ENCODE data around the gene VASH2.

The VASH2 gene

DNA sequence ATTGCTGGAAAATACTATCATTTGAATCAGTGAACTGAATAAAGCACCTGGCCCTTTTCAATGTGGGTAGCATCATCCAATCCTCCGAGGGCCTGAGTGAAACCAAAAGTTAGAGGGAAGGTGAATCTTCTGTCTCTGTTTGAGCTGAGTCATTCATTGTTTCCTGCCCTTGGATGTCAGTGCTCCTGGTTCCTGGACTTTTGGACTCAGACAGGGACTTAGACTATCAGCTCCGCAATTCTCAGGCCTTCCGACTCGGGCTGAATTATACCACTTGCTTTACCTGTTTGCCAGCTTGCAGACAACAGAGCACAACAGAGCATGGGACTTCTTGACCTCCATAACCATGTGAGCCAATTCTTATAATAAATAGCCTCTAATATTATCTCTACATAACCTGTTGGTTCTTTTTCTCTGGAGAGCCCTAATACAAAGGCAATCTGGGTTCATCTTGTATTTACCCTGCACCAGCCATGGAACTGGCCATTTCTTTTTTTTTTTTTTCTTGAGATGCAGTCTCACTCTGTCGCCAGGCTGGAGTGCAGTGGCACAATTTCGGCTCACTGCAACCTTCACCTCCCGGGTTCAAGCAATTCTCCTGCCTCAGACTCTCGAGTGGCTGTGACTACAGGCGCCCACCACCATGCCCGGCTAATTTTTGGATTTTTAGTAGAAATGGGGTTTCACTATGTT is 19.2 kb upstream of the VASH2 start:
- no peak for DNase-seq (ENCODE audit: low read depth)

DNA sequence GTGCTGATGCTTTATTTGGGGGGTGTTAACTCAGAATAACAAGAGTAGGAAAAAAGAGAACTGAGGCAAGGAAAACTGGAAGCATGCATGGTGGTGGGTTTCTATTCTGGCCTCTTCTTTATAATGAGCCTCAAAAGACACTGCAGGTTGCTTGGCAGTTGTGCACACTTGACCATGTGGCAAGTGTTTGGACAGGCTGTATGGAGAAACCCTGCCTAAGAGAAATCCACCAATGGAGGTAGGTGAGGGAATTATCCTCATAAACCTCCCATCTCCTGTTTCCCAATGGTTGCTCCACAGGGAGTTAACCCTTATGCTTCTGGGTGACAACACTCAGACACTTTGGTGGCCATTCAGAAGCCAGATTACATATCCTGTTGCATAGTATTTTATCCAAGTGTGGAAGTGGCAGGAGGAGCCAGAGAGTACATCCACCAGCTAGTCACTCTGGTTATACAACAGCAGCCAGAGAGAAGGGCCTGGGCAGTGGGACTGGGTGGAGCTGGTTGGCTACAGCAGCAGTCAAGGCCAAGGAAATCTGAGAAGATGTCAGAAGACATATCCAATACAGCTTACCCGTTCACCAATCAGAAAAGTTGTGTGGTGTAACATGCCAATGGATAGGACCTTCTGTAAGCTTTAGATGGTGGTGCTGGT is 16.4 kb upstream of the VASH2 start:
- DNase-seq (ENCODE audit: low read depth), result no peak

DNA sequence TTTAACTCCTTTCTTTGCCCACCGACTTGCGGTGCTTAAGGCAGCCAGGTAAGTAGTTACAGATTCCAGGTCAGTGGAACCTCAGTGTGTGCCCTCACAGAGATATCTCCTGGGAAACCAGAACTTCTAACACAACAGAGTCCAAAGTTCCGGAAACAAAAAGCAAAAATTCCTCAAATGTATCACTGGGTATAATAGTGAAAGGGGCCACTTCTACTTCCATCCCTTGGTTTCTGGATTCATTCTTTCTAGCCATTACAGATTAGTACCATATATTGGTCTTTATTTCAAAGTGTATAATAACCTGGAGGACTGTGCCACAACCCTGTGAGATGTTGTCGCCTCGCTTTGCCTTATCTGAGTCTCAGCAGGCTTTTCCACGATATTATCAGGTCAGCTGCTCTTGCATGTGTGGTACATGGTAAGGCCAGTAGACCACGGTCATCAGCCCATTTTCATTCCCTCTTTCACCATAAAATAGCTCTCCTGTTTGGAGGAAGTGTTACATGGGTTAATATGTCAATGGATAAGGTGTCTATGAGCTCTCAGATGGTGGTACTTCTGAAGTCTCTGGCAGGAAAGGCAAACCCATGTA is 14.9 kb upstream of the VASH2 start:
- DNase-seq (ENCODE audit: low read depth), result no peak

DNA sequence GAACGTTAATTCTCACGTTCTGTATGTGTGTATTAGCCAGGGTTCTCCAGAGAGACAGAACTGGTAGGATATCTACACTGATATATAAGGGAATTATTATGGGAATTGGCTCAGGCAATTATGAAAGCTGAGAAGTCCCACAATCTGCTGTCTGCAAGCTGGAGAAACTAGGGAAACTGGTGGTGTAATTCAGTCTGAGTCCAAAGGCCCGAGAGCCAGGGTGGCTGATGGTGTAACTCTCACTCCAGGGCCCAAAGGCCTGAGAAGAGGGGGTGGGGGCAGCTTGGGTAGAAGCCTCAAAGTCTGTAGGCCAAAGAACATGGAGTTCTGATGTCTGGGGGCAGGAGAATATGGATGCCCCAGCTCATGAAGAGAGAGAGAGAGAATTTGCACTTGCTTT is 13.3 kb upstream of the VASH2 start:
- no peak for DNase-seq (ENCODE audit: low read depth)

DNA sequence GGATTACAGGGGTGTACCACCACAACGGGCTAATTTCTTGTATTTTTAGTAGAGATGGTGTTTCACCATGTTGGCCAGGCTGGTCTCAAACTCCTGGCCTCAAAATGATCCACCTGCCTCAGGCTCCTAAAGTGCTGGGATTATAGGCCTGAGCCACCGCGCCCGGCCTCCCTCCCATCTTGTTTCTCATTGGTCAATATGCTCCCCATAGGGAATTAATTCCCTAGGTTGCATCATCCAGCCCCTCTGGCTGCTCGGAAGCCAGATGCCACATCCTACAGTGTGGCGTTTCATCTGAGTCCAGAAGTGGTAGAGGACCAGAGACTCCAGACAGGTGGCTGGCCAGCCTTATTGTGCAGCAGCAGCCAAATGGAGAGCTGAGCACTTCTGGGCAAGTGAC is 11.5 kb upstream of the VASH2 start:
- DNase-seq (ENCODE audit: low read depth), result no peak

DNA sequence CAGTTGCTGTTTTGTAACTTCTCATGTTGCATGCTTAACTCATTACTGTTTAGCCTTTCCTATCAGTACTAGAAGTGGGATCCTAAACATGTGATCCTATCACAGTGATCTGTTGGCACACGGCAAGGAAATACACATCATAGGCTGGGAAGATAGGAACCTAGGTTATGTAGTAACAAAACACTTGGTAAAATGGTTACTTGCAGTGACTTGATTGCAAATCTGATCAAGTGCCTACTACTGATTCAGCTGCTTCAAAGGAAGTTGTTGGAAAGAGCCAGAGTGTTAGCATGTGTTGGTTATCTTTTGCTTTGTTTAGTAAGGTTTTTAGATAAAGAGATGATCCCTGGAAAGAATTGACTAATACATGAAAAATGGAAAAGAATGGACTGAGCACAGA is 8.9 kb upstream of the VASH2 start:
- DNase-seq (ENCODE audit: low read depth), result no peak

DNA sequence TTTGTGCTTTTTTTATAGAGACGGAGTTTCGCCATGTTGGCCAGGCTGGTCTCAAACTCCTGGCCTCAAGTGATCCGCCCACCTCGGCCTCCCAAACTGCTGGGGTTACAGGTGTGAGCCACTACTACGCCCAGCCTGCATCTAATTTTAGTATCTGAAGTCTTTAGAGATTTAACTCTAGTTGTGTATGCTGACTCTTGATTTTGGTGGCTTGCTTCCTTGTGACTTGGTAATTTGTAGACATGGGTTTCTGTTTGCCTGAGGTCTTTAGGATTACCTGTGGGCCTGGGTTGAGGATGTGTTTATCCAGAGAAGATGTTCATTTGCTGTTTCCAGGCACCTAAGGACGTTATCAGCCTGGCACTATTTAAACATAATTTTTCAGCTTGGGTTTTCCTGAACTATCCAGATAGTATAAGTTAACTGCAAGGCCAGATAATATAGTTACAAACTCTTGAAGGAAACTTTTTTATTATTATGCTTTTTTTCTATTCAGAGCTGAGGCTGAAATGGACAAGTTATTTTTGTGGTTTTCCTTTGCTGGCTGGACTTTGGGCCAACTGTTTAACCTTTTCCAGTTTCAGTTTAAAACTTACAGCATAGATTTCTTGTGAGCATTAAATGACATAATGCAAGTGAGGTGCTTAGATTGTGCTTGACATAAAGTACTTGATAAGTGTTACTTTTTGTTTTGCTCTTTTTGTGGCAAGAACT is 7.5 kb upstream of the VASH2 start:
- DNase-seq (ENCODE audit: low read depth), result no peak

DNA sequence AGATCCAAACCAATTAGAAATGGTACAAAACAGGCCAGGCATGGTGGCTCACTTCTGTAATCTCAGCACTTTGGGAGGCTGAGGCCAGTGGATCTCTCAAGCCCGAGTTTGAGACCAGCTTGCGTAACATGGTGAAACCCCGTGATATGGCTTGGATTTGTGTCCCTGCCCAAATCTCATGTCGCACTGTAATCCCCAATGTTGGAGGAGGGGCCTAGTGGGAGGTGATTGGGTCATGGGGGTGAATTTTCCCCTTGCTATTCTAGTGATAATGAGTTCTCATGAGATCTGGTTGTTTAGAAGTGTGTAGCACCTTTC is 7.0 kb upstream of the VASH2 start:
- DNase-seq (ENCODE audit: low read depth), result no peak

DNA sequence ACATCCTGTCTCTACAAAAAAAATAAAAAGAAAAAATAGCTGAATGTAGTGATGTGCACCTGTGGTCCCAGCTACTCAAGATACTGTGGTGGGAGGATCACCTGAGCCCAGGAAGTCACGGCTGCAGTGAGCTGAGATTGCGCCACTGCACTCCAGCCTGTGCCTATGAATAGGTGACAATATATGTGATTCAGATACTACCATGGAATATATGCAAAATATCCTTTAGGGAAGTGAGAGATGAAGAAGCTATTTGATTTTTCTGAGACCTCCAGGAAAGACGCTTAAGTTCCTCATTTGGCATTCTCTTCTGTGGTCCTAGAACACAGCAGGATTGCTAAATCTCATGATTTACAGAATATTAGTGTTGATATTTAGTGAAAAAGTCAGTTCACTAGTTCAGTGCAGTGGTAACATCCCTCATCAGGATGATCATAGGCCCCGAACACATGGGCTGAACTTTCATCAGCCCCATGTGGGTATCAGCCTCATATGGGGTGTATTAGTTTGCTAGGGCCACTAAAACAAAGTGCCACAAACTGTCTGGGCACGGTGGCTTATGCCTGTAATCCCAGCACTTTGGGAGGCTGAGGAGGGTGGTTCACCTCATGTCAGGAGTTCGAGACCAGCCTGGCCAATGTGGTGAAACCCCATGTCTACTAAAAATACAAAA is 6.0 kb upstream of the VASH2 start:
- DNase-seq (ENCODE audit: low read depth), result no peak

DNA sequence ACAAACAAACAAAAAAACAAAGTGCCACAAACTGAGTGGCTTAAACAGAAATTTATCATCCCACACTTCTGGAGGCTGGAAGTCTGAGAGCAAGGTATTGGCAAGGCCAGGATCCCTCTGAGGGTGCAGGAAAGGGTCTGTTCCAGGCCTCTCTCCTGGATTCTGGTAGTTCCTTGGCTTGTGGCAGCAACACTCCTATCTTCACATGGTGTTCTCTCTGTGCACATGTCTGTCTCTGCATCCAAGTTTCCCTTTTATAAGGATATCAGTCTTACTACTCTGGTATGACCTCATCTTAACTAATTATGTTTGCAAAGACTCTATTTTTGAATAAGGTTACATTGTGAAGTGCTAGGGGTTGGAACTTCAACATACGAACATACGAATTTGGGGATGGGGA is 5.3 kb upstream of the VASH2 start:
- DNase-seq (ENCODE audit: low read depth), result no peak

DNA sequence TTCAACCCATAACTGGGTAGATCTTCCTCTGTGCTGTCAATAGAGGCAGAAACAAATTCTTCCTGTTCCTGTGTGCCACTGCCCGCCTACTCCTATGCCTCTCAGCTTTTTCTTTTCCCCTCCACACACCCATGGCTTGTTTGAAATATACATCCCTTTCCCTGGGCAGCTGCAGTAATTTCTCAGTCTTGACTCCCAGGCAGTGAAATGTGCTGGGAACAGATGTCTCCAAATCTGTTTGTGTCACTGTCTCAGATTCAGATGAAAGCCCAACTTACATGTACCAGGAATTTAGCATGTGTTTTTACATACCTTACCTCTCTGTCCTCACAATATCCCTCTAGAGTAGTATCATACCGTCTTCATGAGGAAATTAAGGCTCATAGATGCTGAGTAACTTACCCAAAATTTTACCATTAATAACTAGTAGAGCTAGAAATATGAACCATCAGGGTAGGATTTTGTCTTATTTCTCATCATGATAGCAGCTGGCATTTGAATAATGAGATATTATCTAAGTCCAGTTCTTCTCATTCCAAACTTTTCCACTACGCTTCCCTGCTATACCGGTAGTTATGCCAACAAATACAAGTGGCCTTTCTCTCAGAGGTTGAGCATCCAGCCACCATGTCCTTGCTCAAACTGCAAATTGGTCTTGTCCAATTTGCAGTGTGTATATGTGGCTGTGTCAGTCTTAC is 4.7 kb upstream of the VASH2 start:
- no peak for DNase-seq (ENCODE audit: low read depth)

DNA sequence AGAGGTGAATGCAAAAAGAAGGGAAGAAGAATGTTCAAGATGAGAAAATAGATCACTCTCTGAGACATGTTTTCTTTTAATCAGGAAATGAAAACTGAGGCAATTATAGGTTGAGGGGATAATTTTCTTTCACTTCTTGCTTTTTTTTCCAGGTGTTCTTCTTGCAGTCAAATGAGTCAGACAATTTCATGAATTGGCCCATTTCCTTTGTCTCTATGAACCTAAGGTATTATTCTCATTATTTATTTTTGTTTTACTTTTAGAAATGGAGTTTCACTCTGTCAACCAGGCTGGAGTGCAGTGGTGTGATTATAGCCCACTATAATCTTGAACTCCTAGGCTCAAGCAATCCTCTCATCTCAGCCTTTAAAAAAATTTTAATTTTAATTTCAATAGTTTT is 3.5 kb upstream of the VASH2 start:
- no peak for DNase-seq (ENCODE audit: low read depth)

DNA sequence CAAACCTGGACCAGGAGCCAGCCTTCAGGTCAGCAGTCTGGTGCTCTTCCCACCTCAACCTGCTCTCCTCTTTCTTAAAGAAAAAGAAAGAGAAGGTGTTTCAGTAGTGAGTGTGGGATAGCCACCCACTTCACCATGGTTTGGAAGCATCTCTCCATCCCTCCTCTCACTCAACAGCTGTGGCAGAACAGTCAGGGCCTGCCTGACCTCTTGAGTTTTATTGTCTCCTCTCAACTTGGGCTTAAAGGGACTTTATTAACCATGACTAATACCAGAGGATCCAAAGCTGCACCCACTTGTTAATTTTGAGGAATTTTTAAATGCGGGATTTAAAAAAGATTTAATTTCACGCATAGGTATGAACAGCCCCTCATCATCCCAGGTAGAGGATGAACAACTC is 570 bp upstream of the VASH2 start:
- no peak for DNase-seq (ENCODE audit: low read depth)

DNA sequence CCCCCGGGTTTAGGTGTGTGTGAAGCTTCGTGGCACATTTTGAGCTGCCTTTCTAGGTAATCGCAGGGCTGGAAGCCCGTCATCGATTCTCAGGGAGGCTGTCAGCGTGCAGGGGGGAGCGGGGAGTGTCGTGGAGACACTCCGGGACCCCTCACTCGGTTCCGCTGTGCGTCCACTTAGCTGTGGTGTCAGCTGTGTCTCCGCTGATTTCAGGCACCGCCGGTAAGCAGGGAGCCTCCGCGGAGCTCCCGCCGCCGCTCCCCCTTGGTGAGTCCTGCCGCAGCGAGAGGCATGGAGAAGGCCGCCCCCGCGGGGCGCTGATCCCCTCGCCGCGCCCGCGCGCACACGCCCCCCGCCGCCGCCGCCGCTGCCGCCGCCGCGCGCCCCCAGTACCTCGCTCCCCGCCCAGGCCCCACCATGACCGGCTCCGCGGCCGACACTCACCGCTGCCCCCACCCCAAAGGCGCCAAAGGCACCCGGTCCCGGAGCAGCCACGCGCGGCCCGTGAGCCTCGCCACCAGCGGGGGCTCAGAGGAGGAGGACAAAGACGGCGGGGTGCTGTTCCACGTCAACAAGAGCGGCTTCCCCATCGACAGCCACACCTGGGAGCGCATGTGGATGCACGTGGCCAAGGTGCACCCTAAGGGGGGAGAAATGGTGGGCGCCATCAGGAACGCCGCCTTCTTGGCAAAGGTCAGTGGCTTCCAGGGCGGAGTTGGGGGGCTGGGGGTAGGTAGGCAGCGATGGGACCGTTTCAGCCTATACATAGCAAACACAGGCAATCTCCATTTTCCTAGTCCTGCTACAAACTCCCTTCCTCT is 995 bp downstream of the VASH2 start:
- no peak for DNase-seq (ENCODE audit: low read depth)

DNA sequence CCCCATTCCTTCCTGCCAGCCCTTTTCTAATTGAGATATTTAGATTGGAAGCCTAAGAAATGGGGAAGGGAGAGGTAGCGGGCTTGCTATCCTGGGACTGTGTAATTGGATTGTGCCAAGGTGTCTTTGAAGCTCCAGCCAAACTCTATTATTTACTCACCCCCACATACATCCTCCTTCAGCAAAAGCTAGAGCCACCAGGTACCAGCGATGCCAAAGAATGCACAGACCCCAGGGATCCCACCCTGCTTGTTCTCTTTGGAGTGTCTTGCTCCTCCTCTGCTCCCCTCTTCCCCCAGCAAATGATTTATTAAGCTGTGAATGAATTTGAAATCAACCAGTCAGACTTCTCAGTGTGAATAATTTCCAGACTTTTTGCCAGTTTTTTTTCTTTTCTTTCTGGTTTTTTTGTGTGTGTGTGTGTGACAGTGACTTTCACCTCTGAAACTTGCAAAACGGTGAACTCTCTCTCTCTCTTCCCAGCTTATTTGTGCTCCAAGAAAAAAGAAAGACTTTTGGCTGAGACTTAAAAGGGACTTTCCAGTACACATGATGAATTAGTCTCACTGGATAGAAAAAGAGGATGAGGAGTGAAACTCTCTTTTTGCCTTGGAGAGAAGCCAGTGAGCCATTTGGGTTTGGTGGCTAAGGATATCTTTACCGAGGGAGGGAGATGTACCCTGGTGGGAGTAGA is 1.8 kb downstream of the VASH2 start:
- DNase-seq (ENCODE audit: low read depth), result no peak

DNA sequence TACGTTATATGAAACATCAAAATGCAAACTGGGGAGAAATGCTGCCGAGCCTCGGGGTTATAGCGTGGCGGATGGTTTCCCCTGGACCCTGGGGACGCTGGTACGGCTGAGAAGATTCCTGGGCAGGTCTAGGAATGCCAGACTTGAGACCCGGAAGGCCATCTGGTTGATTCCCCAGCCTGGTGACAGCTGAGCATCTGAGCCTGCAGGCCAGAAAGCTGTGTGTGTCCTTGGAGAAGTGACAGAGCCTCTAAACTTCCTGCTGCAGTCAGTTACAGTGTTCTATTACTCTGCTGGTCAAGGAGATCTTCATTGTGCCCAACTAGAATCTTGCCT is 2.3 kb downstream of the VASH2 start:
- DNase-seq (ENCODE audit: low read depth), result no peak

DNA sequence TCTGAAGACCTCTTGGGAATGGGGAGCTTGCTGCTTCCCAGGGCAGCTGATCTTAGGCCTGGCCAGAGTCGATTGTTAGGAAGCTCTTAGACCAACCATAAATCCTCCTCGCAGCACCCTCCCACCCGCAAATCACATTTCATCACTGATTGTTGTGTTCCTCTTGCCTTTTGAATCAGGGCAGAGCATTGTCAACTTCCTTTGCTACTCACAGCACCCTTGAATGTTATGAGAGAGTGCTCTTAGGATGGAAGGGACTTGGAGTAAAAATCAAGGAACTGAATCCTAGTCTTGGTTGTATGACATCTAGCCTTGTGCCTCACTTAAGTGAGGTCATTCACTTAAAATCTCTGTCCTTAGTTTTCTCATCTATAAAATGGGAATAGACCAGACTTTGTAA is 3.0 kb downstream of the VASH2 start:
- DNase-seq (ENCODE audit: low read depth), result no peak

DNA sequence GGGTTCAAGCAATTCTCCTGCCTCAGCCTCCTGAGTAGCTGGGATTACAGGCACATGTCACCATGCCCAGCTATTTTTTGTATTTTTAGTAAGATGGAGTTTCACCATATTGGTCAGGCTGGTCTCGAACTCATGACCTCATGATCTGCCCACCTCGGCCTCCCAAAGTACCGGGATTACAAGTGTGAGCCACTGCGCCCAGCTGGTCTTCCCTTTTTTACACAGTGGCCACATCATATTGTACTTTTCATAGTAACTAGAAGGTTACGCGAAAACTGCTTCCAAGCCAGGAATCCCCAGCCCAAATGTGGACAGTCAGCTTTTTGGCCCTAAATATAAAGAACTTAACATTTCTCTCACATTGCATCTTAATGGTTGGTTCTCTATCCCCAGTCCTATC is 4.2 kb downstream of the VASH2 start:
- no peak for DNase-seq (ENCODE audit: low read depth)

DNA sequence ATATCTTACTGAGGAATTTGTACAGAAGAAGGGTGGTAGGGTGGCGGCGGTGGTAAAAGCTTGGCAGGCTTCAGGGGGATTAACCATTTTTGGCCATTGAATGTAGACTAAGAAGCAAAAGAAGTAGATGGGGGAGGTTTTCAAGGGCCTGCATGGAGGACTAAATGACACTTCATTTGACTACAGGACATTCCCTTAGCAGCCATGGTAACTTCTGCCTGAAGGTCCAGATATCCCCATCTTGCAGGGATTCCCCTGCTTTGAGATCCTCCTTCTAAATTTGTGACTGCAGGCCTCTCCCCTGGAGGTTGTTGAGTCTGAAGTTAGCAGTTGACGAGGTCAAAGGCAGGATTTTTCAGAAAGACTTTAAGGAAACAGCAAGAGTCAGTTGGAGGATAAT is 4.8 kb downstream of the VASH2 start:
- no peak for DNase-seq (ENCODE audit: low read depth)

DNA sequence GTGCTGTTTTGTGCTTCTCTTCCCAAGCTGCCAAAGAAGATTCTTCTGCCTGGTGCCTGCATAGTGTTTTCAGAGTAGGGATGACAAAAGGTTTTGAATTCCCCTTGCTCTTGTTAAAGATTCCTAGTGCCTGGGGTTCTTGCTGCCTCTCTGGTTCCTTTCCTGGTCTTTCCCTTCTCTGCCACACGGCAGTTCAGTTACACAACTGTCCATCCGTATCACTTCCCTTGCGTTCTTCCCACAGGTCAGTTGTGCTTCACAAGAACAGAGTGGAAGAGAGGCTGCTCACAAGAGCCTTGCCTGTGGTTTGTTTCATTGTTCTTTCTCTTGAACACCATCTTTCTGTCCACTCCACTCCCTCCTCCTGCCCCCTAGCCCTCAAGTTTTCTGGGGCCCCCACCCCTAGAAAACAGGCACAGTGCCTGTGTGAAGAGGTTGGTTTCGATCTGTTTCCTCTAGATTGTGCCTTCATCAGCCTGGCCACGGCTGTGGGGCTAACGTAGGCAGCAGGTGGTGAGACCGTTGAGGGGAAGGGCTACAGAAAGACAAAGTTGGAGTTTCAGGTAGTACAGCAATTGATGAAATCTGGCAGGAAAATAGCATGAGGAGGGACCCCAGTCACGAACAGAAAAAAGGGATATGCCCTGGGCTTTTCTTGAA is 5.8 kb downstream of the VASH2 start:
- no peak for DNase-seq (ENCODE audit: low read depth)
